H1 (cell line): ENCODE measurements around the gene C22orf31. TPM values are rescaled to one million over a fixed set of nuclear protein-coding genes. Genes with fewer than 3 reads are reported as not detected.

Experiments used
- CTCF ChIA-PET: fragments of 300-600 bp; sonication (Branson Sonifier 250); formaldehyde crosslinking; loops from one replicate; lab custom pipeline; 2021; ENCODE audit not compliant: partially characterized antibody; lab: Charles Lee
- POLR2A ChIA-PET: fragments of 300-600 bp; sonication (Branson Sonifier 250); formaldehyde crosslinking; loops from one replicate; lab custom pipeline; 2021; ENCODE audit warnings: inconsistent platforms; ENCODE audit not compliant: partially characterized antibody; lab: Charles Lee
- DNase-seq, 2 experiments: peaks; one replicate each; pipeline versions ENCODE4 v3.0.0 to v3.0.0-alpha.2; 2010 to 2022; ENCODE audit warnings: low spot score in 2 of 2, low read depth in 1 of 2, mixed read lengths in 1 of 2
- FAIRE-seq: peaks from 2 replicates; lab custom pipeline; 2011; peaks lifted over from hg19 to GRCh38; lab: Jason Lieb, UNC
- H2AFZ ChIP-seq: 2 replicates; pipeline ENCODE4 v1.8.1; 2012; ENCODE audit warnings: low read length, inconsistent platforms
- H2AK5ac ChIP-seq: 2 replicates; pipeline ENCODE4 v1.6.1; 2013; ENCODE audit warnings: low read depth, low read length
- H2BK120ac ChIP-seq: replicated peaks from 2 replicates; pipeline ENCODE3; 2013; ENCODE audit warnings: low read depth, low read length, inconsistent platforms
- H2BK12ac ChIP-seq: 2 replicates; pipeline ENCODE4 v1.6.1; 2013; ENCODE audit warnings: low read depth, low read length
- H2BK15ac ChIP-seq: 2 replicates; pipeline ENCODE4 v1.6.1; 2013; ENCODE audit warnings: low read length
- H2BK20ac ChIP-seq: 2 replicates; pipeline ENCODE4 v1.6.1; 2013; ENCODE audit warnings: low read length
- H2BK5ac ChIP-seq: 2 replicates; pipeline ENCODE4 v1.6.1; 2013; ENCODE audit warnings: low read depth, low read length
- H3K14ac ChIP-seq: 2 replicates; pipeline ENCODE4 v1.6.1; 2013; ENCODE audit warnings: inconsistent platforms; ENCODE audit not compliant: insufficient read length
- H3K18ac ChIP-seq: 2 replicates; pipeline ENCODE4 v1.6.1; 2013; ENCODE audit warnings: low read length; ENCODE audit errors: extremely low read depth
- H3K23ac ChIP-seq: 2 replicates; pipeline ENCODE4 v1.6.1; 2013; ENCODE audit warnings: inconsistent platforms; ENCODE audit not compliant: insufficient read length
- H3K23me2 ChIP-seq: 2 replicates; pipeline ENCODE4 v1.6.1; 2013; ENCODE audit warnings: low read depth, low read length
- H3K27ac ChIP-seq: 2 replicates; pipeline ENCODE4 v1.6.1; 2011; ENCODE audit warnings: low read depth, low read length, inconsistent platforms
- H3K27me3 ChIP-seq, 4 experiments: replicated peaks in 1 of 4; 1 replicate in 1 of 4; 2 replicates in 3 of 4; pipeline versions ENCODE4 v1.6.1 to v1.8.1; 2011 to 2013; ENCODE audit warnings: low read length in 3 of 4, mild to moderate bottlenecking in 3 of 4, inconsistent platforms in 2 of 4, mixed read lengths in 2 of 4, moderate library complexity in 1 of 4; ENCODE audit not compliant: control insufficient read depth in 3 of 4, insufficient read depth in 3 of 4; ENCODE audit errors: extremely low read depth in 1 of 4
- H3K36me3 ChIP-seq, 4 experiments: 2 replicates each; pipeline versions ENCODE4 v1.6.1 to v1.8.1; 2011 to 2013; ENCODE audit warnings: mild to moderate bottlenecking in 4 of 4, low read length in 3 of 4, moderate library complexity in 2 of 4, control low read depth in 1 of 4, inconsistent platforms in 1 of 4; ENCODE audit not compliant: insufficient read depth in 4 of 4, control insufficient read depth in 2 of 4
- H3K4ac ChIP-seq: replicated peaks from 2 replicates; pipeline ENCODE3; 2013; ENCODE audit warnings: low read length, low read depth, mixed read lengths, inconsistent platforms; ENCODE audit not compliant: insufficient read length
- H3K4me1 ChIP-seq, 4 experiments: replicated peaks in 1 of 4; 1 replicate in 1 of 4; 2 replicates in 3 of 4; pipeline versions ENCODE4 v1.6.1 to v1.8.1; 2011 to 2013; ENCODE audit warnings: low read length in 3 of 4, inconsistent platforms in 2 of 4, mixed read lengths in 1 of 4; ENCODE audit not compliant: insufficient read depth in 4 of 4, control insufficient read depth in 3 of 4
- H3K4me2 ChIP-seq, 2 experiments: 2 replicates each; pipeline versions ENCODE4 v1.6.1 to v1.8.1; 2011 to 2013; ENCODE audit warnings: low read depth in 2 of 2, low read length in 2 of 2, control low read depth in 1 of 2, inconsistent platforms in 1 of 2, mild to moderate bottlenecking in 1 of 2; ENCODE audit not compliant: insufficient read depth in 1 of 2
- H3K4me3 ChIP-seq, 4 experiments: fragments of 200-600, 300-600 bp in 1 of 4; sonication (generic), shearing (Covaris generic), sonication (Bioruptor Twin) in 1 of 4; 2 replicates each; pipeline versions ENCODE4 v1.5.1 to v1.8.1; 2011 to 2016; ENCODE audit warnings: low read length in 4 of 4, low read depth in 3 of 4, control low read depth in 2 of 4, inconsistent platforms in 2 of 4, mild to moderate bottlenecking in 2 of 4, mixed read lengths in 1 of 4, moderate library complexity in 1 of 4; ENCODE audit not compliant: insufficient read depth in 2 of 4; ENCODE audit errors: extremely low read depth in 1 of 4
- H3K56ac ChIP-seq: replicated peaks from 2 replicates; pipeline ENCODE3; 2013; ENCODE audit warnings: low read depth, mild to moderate bottlenecking, mixed read lengths, low read length, inconsistent platforms; ENCODE audit not compliant: insufficient read length
- H3K79me1 ChIP-seq: 2 replicates; pipeline ENCODE4 v1.6.1; 2013; ENCODE audit warnings: low read depth, low read length, control low read depth
- H3K79me2 ChIP-seq, 2 experiments: 2 replicates each; pipeline versions ENCODE4 v1.6.1 to v1.8.1; 2012 to 2013; ENCODE audit warnings: low read length in 2 of 2, mild to moderate bottlenecking in 2 of 2, inconsistent platforms in 1 of 2; ENCODE audit not compliant: insufficient read depth in 2 of 2, control insufficient read depth in 1 of 2
- H3K9ac ChIP-seq, 4 experiments: replicated peaks in 1 of 4; 1 replicate in 1 of 4; 2 replicates in 3 of 4; pipeline versions ENCODE4 v1.6.1 to v1.8.1; 2011 to 2013; ENCODE audit warnings: low read depth in 3 of 4, low read length in 3 of 4, control low read depth in 2 of 4, mild to moderate bottlenecking in 2 of 4, moderate library complexity in 2 of 4, inconsistent platforms in 1 of 4; ENCODE audit errors: extremely low read depth in 1 of 4
- H3K9me3 ChIP-seq, 2 experiments: 2 replicates each; pipeline versions ENCODE4 v1.6.1 to v1.8.1; 2012 to 2013; ENCODE audit warnings: mild to moderate bottlenecking in 2 of 2, moderate library complexity in 2 of 2, control low read depth in 1 of 2, inconsistent platforms in 1 of 2, low read depth in 1 of 2, low read length in 1 of 2, mixed read lengths in 1 of 2; ENCODE audit not compliant: insufficient read depth in 2 of 2
- H4K20me1 ChIP-seq, 2 experiments: replicated peaks in 1 of 2; 2 replicates each; pipeline versions ENCODE3 to v1.8.1; 2011 to 2013; ENCODE audit warnings: inconsistent platforms in 2 of 2, low read length in 2 of 2, mild to moderate bottlenecking in 1 of 2; ENCODE audit not compliant: insufficient read depth in 2 of 2, control insufficient read depth in 1 of 2
- H4K5ac ChIP-seq: 2 replicates; pipeline ENCODE4 v1.6.1; 2013; ENCODE audit warnings: low read length, low read depth, mixed read lengths, inconsistent platforms; ENCODE audit not compliant: insufficient read length
- H4K8ac ChIP-seq: 2 replicates; pipeline ENCODE4 v1.8.0; 2013; ENCODE audit warnings: mild to moderate bottlenecking, moderate library complexity, low read length, inconsistent platforms; ENCODE audit not compliant: insufficient read depth; ENCODE audit errors: extremely low read depth
- H4K91ac ChIP-seq: replicated peaks from 2 replicates; pipeline ENCODE3; 2013; ENCODE audit warnings: low read length, mixed read lengths, inconsistent platforms; ENCODE audit not compliant: insufficient read length
- BACH1 ChIP-seq: IDR thresholded peaks from 2 replicates; pipeline ENCODE4 v1.6.1; 2012; ENCODE audit warnings: low read length, improper control_type of control experiment
- KDM4A ChIP-seq: IDR thresholded peaks from one replicate; pipeline ENCODE4 v1.7.1; 2012; ENCODE audit warnings: low read depth, mild to moderate bottlenecking, moderate library complexity, low read length, inconsistent platforms; ENCODE audit not compliant: severe bottlenecking
- WGBS, 2 experiments: shearing (Covaris generic) in 1 of 2; methylation state at CpG; one replicate each; pipeline versions ENCODE4 v1.1.6 to v1.1.7; 2013 to 2015; ENCODE audit warnings: low lambda C conversion rate in 2 of 2, mixed read lengths in 2 of 2, inconsistent platforms in 1 of 2, low coverage in 1 of 2, missing lambda C conversion rate in 1 of 2; ENCODE audit not compliant: insufficient replicate concordance in 2 of 2, insufficient coverage in 1 of 2, insufficient read length in 1 of 2; ENCODE audit errors: extremely low coverage in 1 of 2, missing lambda C conversion rate in 1 of 2; 5-methylcytosine and 5-hydroxymethylcytosine counted together
- polyA plus RNA-seq, 7 experiments: library from polyadenylated mRNA; depleted of rRNA in 3 of 7; stranded (reverse) in 5 of 7; unstranded in 2 of 7; fragments of >200 nt in 5 of 7; fragments of 200-250 nt in 2 of 7; gene quantifications; 1 replicate in 5 of 7; 2 replicates in 1 of 7; 4 replicates in 1 of 7; pipeline versions ENCODE4 v1.2.1 to v1.2.3, GENCODE V29; 2011 to 2013; ENCODE audit warnings: missing spikeins in 2 of 7, mixed read lengths in 2 of 7
- total RNA-seq: library from RNA; stranded (reverse); fragmentation: NEBNext Ultra II Directional; extraction: Animal tissue kit (Norgen Biotek cat#: 25700); gene quantifications from 2 replicates; pipeline ENCODE4 v1.2.1, GENCODE V29; 2021

The C22orf31 gene
- total and polyA plus RNA-seq, 2 of the 8 experiments (the other 6 are each of a cell fraction or from before 2014, with no cell fraction given), result not detected

DNA sequence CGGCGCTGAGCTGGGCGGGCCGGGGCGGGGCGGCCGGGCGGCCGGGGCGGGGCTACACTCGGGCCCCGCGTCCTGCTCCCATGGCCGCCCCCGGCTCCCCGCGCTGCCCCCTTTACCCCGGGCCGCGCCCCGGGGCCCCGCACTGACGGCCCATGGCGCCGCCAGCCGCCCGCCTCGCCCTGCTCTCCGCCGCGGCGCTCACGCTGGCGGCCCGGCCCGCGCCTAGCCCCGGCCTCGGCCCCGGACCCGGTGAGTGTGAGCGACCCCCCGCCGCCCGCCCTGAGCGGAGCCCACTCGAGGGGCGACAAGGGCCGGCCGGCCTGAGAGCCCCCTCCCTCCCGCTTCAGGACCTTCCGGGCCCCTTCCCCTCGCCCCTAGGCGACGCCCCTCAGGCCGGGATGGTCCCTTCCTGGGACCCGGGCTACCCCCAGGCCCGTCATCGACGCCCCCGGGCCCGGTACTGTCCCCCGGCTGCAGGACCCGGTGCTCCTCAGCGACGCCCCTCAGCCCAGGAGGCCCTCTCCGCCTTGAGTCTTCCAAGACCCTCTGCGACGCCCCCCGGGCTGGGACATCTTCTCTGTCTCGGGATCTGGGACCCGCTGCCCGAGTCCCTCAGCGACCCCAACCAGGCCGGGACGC, 11.5 kb upstream of the C22orf31 start, which contains the start of gene KREMEN1:
TSS of gene KREMEN1 (plus strand) at position 57 of the 639 bp plus-strand sequence. CDS start at position 153, 96 bp downstream.
- Histone ChIP-seq H3K9me3 (no peaks in the 10 kb centered on the region), H3K23me2 (peaks cover 16% of the 10 kb centered on the region), H3K4me1 (peaks cover 3 to 9% (median 7%) of the 10 kb centered on the region in 4 experiments), H3K23ac (no peak within 1 kb of the TSS), H3K18ac (peak within 1 kb of the TSS; percentile 71), H3K27ac (no peak within 1 kb of the TSS), H4K5ac (no peak within 1 kb of the TSS), H2BK20ac (no peak within 1 kb of the TSS), H3K4me3 (peak within 1 kb of the TSS; percentile 46 to 65 (median 51)), H4K20me1 (peaks cover 3 to 8% of the 10 kb centered on the region in 2 experiments), H2BK120ac (no peak within 1 kb of the TSS), H3K79me2 (no peaks in the 10 kb centered on the region), H3K79me1 (no peaks in the 10 kb centered on the region), H3K27me3 (peaks cover 9 to 51% (median 48%) of the 10 kb centered on the region in 4 experiments), H3K4ac (peak within 1 kb of the TSS; percentile 44), H2BK15ac (no peak within 1 kb of the TSS), H4K8ac (no peak within 1 kb of the TSS), H3K56ac (no peak within 1 kb of the TSS), H2BK12ac (peak within 1 kb of the TSS; percentile 68; the same call in 1 of the 2 replicates), H3K14ac (no peak within 1 kb of the TSS), H2AK5ac (peak within 1 kb of the TSS; percentile 65; the same call in 1 of the 2 replicates), H3K4me2 (peak within 1 kb of the TSS; percentile 79 to 88), H2AFZ (peak within 1 kb of the TSS; percentile 11; the same call in 1 of the 2 replicates), H2BK5ac (no peak within 1 kb of the TSS; the same call in 1 of the 2 replicates), H4K91ac (no peak within 1 kb of the TSS), H3K9ac (no peak within 1 kb of the TSS; a peak in 1 of 7 replicates), H3K36me3 (no peaks in the 10 kb centered on the region)
- POLR2A ChIA-PET, result no interaction called here
- DNase-seq, result peak in 1 of 2 experiments; percentile 78
- TF ChIP-seq BACH1 (no peak), KDM4A (peak; percentile 67)
- WGBS, 2 experiments, result 5% methylated on average over 15 of the region's 76 CpGs; no CpG with 5 or more reads in 1 of the 2 experiments
- CTCF ChIA-PET, result interaction anchor here (1.3 to 1.7 kb wide), 3 partner anchors 81 to 217 kb away, joined by 5 to 6 read pairs (median 5); no protein-coding TSS in a partner anchor
- FAIRE-seq, result no peak
